GM19238 (cell line): Measurements from ENCODE around the gene ITPKB.
"Not testable (repeated sequence)": the region's sequence is repeated elsewhere in the genome, so short reads cannot be mapped to it uniquely, and the experiment has no call there.

Experiments
- DNase-seq: peaks from one replicate; pipeline ENCODE4 v3.0.0; 2011; ENCODE audit warnings: low spot score; ENCODE audit not compliant: insufficient read length

Gene ITPKB

DNA sequence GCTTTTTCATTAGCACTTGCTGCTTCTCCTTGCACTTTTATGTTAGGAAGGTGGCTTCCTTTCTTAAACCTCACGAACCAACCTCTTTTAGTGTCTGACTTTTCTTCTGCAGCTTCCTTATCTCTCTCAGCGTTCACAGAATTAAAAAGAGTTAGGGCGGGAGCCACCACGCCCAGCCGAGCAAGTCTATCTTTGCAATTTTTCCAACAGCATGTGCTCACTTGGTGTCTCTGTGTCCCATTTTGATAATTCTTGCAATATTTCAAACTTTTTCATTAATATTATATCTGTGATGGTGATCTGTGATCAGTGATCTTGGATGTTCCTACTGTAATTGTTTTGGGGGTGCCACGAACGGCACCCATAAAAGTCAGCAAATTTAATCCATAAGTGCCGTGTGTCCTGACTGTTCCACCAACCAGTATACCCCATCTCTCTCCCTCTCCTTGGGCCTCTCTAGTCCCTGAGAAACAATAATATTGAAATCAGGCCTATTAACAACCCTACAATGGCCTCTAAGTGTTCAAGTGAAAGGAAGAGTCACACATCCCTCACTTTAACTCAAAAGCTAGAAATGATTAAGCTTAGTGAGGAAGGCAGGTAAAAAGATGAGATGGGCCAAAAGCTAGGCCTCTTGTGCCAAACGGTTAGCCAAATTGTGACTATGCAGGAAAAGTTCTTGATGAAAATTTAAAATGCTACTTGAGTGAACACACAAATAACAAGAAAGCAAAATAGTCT lies 15.9 kb upstream of the ITPKB start:
- DNase-seq = no peak

DNA sequence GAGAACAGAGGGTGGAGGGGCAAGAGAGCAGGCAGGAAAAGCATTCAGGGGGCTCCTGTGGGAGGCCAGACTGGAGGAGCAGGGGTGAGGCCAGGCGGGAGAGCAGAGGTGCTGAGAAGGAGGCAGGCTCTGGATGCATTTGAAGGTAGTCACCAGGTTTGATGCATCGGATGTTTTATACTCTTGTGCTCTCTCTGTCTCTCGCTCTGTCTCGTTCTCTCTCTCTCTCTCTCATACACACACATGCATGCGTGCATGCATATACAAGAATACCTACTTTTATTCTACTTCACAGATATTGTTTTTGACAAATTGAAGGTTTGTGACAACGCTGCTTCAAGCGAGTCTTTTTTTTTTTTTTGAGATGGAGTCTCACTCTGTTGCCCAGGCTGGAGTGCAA lies 15.0 kb upstream of the ITPKB start:
- no peak for DNase-seq

DNA sequence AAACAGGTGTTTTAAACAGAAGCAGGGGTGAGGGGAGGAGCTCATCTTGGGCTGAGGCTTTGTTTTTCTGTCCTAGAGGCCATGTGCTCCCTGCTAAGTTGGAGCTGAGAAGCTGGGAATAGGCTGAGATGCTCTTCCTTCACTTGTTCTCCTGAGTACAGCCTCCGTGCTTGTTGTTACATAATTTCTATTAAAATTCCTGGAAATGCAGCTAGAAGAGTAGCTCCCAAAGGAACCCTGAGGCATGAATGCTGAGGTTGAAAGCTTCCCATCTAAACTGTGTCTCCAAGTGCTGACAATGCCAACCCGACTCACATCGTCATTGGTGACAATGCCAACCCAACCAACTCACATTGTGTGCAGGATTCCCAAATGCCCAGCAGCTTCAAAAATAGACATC lies 12.6 kb upstream of the ITPKB start:
- DNase-seq = no peak

DNA sequence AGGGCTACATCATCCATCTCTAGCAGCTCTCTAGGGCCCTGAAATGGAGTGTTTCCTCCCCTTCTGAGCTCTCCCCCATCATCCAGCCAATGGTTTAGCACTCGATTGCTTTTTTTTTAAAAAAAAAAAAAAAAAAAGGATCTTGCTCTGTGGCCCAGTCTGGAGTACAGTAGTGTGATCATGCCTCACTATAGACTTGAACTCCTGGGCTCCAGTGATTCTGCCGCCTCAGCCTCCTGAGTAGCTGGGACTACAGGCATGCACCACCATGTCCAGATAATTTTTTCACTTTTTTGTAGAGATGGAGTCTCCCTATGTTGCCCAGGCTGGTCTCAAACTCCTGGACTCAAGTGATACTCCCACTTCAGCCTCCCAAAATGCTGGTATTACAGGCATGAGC lies 12.1 kb upstream of the ITPKB start:
- no peak for DNase-seq

DNA sequence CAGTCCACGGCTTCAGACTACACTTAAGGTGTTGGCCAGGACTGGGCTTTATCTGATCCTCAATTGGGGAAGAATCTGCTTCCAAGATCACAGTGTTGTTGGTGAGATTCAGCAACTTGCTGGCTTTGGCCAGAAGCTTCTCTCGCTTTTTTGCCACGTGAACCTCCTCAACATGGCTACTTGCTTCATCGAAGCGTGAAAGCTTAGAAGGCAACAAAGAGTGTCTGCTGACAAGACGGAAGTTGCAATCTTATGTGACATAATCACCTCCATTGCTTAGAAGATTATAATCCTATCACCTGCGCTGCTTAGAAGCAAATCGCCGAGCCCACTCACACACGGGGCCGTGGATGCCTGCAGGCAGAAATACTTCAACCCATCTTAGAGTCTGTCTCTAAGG lies 10.4 kb upstream of the ITPKB start:
- no peak for DNase-seq

DNA sequence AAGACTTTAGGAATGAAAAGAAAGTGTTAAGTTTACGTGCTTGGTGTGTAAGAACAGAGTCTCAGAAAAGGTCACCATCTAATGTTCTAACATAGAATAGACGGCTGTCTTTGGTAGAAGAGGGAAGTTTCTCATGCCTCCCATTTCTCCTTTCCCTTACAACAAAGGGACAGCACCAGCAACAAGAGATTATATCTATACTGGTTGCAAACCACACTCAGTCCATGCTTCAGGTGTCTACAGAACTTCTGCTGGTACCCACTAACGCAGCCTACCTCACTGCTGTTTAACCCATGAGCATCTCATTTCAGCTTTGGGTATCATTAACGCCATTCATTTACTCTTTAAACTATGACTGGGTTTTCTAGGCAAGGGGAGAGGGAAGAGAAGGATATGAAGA lies 9.2 kb upstream of the ITPKB start:
- DNase-seq = no peak

DNA sequence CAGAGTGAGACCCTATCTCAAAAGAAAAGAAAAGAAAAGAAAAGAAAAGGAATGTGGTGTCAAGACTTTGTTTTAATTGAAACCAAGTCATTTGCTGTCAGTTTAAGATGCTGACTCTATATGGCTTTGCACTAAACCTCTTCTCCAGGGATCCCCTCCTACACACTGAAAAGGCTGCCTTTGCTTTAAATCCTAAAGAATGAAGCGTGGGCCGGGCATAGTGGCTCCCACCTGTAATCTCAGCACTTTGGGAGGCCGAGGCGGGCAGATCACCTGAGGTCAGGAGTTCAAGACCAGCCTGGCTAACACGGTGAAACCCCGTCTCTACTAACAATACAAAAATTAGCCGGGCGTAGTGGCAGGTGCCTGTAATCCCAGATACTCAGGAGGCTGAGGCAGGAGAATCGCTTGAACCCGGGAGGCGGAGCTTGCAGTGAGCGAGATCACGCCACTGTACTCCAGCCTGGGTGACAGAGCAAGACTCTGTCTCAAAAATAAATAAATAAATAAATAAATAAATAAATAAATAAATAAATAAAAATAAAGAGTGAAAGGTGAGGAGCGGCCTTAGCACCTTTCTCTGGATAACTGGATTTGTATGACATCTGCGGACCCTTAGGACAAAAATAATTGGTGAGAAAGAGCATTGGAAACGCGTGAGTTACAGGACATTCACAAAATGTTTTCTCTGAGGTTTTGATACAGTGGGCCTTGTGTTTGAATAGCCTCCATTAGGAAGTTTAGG lies 8.6 kb upstream of the ITPKB start:
- not testable (repeated sequence) for DNase-seq

DNA sequence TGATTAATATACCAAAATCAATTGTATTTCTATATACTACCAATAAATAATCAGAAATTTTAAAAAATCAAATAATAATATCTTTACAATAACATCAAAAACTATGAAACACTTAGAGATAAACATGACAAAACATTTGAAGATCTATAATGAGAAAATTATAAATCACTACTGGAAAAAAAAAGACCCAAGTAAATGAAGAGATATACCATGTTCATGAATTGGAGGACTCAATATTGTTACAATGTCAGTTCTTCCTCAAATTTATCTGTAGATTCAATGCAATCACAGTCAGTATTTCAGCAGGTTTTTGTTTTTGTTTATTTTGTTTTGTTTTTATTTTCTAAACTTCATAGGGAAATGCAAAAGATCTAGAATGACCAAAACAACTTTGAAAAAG lies 4.2 kb upstream of the ITPKB start:
- no peak for DNase-seq

DNA sequence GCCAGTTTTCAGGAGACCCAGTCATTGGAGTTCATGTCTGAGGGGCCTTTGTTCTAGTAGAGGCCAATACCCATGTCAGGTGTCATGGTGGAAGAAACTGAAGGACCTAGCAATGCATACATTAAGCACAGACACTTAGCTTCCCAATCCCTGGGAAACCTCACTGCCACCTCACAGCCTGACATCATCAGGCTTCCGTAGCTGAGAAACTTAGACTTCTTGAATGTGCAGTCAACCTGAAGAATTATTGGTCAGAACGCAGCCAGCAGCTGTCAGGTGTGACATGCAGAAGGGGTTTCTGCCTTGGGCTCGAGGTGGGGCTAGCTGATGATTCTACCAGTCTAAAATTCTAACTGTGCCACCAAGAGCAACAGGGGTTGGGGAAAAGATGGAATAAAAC lies 1.9 kb upstream of the ITPKB start:
- no peak for DNase-seq

DNA sequence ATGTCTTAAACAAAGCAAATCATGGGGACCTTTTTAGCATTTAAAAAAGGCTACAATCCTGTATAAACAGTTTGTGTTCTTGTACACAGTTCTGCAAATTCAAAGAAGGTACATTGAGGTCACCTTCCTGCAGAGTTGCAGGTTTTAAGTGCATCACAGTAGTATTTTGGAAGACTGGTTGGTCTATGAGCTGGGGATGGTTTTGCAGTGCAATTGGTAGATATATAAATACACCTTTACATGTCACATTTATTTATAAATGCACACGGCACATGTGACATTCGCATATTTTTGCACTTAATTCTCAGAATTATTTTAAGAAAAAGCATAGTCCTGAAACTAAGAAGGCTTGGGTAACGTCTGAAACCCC lies 599 bp upstream of the ITPKB start:
- no peak for DNase-seq

DNA sequence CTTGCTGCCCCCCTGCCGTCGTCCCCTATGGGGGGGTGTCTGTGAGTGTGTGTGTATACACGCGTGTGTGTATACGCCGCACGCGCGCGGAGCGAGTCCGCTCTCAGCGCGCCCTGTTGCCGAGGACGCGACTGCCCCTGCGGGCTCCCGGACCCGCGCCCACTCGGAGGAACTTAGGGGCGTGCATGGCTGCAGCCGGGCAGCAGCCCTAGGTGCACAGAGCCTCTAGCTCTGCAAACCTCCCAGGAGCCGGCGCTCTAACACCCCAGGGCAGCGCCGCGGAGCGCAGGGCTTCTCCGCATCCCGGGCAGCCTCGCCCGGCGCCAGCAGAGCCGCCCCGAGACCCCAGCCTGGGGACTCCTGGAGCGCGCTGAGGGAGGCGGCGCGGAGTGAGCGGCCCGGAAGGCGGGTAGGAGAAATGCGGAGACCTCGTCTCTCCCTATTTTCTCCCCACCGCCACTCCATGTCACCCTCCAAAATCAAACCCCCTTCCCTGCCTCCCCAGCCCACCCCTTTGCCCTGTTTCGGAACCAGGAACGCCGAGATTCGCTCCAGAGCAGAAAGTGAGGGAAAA lies 574 bp downstream of the ITPKB start:
- no peak for DNase-seq

DNA sequence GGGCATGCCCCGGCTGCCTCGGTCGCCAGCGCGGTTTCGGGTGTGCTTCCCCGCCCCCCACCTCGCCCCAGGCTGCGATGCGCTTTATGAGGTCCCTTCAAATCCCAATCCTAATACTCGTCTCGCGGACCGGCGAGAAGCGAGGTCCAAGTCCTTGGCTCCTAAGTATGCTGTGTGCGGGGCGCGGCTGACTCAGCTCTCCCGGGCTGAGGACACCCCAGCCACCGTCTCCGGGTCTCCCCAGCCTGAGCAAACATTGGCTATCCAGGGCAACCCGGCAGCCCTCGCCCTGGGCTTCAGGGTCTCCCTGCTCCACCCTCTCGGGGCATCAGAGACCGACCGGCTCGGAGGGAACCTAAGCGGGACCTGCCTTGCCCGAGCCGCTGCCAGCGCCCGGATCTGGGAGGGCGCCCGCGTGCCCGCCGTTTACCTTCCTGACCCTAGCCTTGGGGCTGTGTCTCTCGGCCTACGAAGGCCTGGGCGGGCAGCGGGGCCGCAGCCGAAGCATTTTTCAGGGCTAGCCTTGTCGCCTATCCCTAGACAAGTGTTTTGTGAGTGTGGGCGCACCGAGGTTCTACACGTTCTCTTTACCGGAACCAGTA lies 1.2 kb downstream of the ITPKB start:
- DNase-seq = no peak

DNA sequence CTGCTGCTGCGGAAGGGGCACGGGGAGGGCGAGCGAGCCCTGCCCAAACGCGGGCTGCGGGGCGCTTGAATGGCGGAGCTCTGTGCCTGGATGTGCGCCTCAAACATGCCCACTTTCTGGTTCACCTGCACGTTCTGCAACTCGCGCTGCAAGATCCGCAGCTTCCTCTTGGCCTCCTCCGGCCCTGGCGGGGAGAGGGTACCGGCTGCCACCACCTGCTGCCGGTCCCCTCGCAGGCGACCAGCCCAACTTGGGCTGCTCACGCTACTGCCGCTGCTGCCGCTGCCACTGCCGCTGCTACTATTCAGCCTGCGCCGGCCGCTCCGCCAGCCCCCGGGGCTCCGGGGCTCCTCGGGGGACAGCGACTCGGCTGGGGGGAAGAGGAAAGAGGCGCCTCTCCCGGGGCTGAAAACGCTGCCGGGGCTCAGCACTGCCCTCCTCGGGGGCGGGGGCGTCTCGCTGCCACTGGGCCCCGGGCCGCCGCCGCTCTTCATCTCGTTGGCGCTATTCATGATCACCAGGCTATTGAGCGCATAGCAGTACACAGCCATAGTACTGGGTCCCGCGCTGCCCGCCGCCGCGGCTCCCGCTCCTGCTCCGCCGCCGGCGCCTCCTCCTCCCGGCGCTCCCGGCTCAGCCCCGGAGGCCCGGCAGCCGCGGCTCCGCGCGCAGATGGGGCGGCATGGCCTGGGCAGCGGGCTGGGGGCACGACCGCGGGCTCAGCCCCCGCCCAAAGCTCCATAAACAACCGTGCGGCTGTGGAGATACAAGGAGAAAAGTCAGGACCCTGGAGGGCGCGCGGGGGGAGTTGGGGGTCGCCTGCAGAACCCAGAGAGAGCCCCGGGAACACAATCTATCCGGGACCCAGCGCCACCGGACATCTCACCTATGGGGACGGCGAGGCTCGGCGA lies 1.9 kb downstream of the ITPKB start:
- no peak for DNase-seq

DNA sequence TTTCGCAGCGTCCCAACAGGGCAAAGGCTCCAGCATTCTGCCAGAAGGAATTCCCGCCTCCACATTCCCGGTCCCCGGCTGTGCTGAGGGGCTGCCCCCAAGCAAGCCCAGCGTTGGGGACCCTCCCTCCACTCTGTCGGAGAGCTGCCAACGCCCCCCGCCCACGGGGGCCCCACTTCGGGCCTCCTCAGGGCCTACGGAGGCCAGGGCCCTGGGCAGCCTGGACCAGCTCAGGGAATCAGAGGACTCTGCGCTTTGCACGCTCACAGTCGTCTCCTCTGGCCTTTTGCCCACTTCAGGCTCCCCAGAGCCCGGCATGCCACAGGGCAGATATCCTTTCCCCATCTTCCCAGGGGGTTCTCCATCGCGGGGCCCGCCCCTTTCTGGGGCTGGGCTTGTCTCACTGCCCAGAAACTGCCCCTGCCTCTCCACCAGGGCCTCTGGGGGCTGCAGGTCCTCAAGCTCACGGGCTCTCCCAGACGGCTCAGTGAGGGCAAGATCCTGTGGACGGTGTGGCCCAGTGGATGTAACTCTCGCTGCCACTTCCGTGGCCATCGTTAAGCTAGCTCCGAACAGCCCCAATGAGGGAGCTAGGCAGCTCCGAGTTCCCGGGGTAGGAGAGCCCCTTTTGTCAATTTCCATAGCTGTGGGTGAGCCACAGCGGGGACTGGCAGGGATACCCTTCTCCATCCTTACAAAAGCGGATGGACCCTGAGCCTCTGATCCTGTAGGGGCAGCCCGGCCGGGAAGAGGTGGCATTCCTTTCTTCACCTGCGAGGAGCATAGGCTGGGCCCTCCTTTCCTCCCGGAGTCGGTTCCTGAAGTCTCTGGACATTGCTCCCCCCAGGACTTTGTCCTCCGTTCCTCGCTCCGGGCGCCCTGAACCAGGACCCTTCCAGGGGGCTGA lies 2.8 kb downstream of the ITPKB start:
- DNase-seq = no peak

DNA sequence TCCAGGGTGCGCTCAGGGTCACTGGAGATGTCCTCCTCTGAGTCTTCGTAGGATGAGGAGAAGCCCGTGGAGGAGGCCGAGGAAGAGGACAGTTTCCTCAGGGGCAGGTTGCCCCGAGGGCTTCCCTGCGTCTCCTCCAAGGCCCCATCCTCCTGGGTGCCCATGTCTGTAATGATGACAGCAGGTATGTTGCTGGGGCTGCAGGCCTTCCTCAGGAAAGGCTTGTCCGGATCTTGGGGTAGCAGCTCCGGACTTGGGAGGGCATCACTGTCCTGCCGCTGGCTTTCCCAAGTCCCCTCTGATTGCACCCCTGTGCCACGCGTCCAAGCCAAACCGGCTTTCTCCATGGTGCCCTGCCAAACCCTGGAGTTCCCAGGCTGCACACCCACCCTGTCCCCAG lies 3.5 kb downstream of the ITPKB start:
- no peak for DNase-seq

DNA sequence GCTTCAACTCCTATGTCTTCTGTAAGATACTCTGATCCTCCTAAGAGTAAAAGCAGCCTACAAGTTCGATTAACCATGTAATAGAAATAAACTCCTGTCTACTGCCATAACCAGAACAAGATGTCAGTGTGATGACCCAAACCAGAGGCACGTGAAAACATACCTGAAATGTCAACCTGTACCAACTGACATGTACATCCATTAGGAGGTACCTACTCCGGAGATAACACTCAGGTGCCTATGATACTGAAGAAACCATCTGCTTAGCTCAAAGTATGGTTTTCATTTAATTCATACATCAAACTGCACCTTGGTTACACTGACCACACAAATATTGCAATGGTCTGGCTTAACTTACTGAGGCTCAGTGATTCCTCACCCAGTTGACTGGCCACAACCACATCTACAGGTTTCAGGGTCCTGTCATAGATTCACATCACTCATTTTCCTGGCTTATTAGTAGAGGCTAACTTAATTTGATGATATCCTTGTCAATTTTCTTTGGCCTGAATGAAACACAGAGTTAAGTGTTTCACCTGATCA lies 4.4 kb downstream of the ITPKB start:
- DNase-seq = no peak

DNA sequence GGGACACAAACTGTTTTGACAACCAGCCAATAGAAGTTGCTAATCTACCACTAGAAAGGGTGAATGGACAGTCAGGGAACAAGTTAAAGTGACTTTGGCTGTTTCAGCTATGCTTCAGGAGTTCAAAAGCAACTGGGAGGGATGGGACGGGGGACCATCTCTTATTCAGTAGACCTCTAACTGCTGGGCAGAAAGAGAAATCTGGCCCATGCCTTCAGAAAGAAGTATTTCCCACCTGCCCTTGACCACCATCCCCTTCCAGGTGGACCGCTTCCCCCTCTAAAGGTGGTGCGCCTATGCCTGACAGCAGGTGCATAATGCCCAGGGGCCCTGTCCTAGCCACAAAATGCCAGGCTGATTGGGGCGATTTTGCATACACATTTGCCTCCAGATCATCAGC lies 5.2 kb downstream of the ITPKB start:
- DNase-seq = no peak

DNA sequence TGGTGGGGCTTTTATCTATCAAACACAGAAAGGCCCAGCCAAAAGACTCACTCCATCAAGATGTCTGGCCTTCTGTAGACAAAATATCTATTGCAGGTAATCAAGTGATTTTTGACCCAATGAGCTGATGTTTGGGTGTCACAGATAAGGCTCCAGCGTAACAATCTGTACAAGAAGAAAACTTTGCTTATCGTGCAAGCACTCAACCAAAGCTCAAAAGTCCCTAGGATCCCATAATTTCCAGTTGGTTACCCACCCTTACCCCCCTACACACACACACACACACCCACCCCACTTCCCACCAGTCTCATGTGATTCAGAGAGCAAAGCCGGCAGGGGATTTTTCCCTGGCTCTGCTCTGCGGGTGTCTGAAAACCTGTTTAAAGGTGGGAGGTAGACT lies 5.8 kb downstream of the ITPKB start:
- DNase-seq = no peak

DNA sequence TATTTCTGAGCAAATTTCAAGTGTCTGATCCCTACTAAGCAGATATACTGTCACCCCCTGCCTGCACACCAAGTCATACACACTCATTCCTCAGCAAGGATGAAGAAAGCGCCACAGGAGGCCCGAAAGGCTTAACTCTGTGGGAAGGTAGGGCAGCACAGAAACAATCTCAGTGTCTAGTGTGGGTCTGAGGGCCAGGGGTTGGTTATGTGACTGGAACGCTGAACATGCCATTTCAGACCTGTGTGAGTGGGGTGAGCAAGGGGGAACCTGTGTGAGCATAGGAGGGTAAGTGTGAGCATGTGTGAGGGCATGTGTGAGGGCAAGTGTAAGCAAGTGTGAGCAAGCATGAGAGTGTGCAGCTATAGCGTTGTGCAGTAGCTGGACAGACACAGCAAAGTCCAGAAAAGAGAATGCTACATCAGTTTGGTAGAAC lies 6.2 kb downstream of the ITPKB start:
- no peak for DNase-seq

DNA sequence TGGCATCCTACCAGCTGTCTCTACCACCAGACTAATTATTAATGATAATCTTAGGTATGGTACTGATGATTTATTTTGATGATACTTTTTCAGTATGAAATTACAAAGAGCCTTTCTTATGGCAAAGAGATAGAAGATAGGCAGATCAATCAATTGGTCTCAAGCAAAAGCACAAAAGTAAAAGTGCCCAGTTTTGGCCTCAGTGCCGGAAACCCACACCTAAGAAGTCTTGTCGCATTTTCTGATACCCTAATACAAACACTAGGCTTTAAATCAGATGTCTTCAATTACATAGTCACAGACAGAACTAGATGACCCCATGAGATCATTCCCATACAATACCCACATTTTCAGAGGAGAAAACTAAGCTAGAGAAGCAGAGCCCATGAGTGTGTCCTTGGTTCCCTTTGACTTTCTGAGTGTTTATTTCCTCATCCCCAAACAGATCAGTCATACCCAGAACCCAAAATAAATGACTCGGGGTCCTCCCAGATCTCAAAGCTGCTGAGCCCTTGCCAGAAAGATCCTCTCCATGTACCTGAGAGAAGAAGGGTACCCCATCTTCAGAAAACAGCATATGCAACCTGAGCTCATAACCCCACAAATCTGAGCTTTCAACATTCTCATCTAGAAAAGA lies 7.7 kb downstream of the ITPKB start:
- DNase-seq = no peak
